Heart left ventricle (tissue), 13 donors: Measurements from ENCODE around the gene MPV17L2.

Source experiments
- CTCF ChIP-seq, 12 donors: fragments of 200-600 bp; sonication (generic) in 4 of 12; IDR thresholded peaks; one replicate each; pipeline versions ENCODE4 v1.5.0 to v1.8.0; 2018 to 2022; ENCODE audit warnings: antibody characterized with exemption in 12 of 12, mild to moderate bottlenecking in 5 of 12
- POLR2A ChIP-seq, 2 donors: fragments of 450-650 bp; IDR thresholded peaks; one replicate each; pipeline ENCODE4 v1.6.1; 2017; ENCODE audit warnings: antibody characterized with exemption in 2 of 2, mild to moderate bottlenecking in 2 of 2, moderate library complexity in 2 of 2
- donor health status: ischemic (EF 13 %, LVEDD 7.1; RV severe dilation, severe dysfunction).
- donor health status: DM: no; HTN: yes; CAD: no.
- donor health status: DM: no; HTN: no; CAD: no.
- donor health status: ischemic (EF 25% LVEDD 6.9; RV normal size, moderate dysfunction).
- donor health status: ischemic (EF 25% LVEDD 5.7; RV mildly dilated, moderate dysfunction).
- donor health status: ischemic (EF 35%, LVEDD 5.7; RV mildly dilated, moderate dysfunction).
- donor health status: nonischemic (EF 11% LVEDD 7.7; RV severe dilation, severe dysfunction).
- donor health status: DM: yes; HTN: yes; CAD: no.
- donor health status: PGD.
- donor health status: ischemic (EF 29% LVEDD 5.4; RV normal size, mild dysfunction).
- donor health status: nonischemic (EF 23%, LVEDD 6.1; RV moderate dilation, normal function).

DNA sequence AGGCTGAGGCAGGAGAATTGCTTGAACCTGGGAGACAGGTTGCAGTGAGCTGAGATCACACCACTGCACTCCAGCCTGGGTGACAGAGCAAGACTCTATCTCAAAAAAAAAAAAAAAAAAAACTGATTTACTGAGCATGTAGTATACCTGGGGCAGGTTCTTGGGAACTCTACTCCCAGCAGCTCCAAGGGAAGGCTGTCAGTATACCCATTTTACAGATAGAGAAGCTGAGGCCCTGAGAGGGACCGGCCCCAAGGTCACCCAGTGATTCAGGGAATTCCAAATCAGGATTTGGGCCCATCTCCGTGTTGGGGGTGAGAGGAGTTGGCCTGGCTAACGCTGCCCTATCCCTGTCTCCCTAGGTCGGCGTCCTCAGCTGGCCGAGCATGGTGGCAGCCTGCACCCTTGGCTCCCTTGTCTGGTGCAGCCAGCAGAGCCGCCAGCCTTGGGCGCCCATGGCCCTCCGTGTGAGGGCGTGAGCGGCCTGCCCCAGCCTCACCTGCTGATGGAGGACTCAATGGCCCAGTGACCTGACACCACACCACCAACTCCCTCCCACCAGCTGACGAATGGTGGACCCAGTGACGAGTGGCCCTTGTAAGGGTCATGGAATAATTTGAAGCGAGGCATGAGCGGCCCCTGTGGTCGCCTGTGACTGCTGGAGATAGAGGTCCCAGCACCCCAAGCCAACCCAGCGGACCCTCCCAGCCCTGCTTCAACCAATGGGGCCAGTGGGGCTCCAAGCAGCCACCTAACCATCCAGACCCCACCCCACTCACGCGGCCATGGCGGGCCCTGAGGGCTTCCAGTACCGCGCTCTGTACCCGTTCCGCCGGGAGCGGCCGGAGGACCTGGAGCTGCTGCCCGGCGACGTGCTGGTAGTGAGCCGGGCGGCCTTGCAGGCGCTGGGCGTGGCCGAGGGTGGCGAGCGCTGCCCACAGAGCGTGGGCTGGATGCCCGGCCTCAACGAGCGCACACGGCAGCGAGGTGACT lies 37.6 kb upstream of the MPV17L2 start:
- no peak for TF ChIP-seq CTCF (IDR thresholded peaks at IDR 0.05)
- TF ChIP-seq POLR2A (IDR thresholded peaks at IDR 0.05): no peak
